CD4-positive, alpha-beta T cell (primary cell): ENCODE measurements around the gene KRAS. TPM values are rescaled to one million over a fixed set of nuclear protein-coding genes. Genes with fewer than 3 reads are reported as not detected.

ENCODE experiments used
- ATAC-seq: fragments of 200-7000 bp; cut with Tn5 transposase; one replicate; pipeline ENCODE4 v1.10.0; 2022; ENCODE audit warnings: mild to moderate bottlenecking; ENCODE audit not compliant: poor library complexity
- CTCF ChIA-PET: fragments of 350-600 bp; sonication (Branson Sonifier 250); formaldehyde crosslinking; loops from one replicate; lab custom pipeline; 2021; ENCODE audit warnings: antibody characterized with exemption, inconsistent platforms; lab: Charles Lee
- POLR2A ChIA-PET: fragments of 350-600 bp; sonication (Branson Sonifier 250); formaldehyde crosslinking; loops from one replicate; lab custom pipeline; 2021; ENCODE audit warnings: antibody characterized with exemption, inconsistent platforms; lab: Charles Lee
- DNase-seq, 14 experiments: peaks; one replicate each; pipeline ENCODE4 v3.0.0-alpha.2; 2013 to 2020; ENCODE audit warnings: mixed read lengths in 2 of 14
- H3K27ac ChIP-seq, 2 donors: one replicate each; pipeline versions ENCODE4 v1.5.1 to v1.7.0; 2013; ENCODE audit warnings: low read length in 2 of 2, low read depth in 1 of 2, mild to moderate bottlenecking in 1 of 2
- H3K27me3 ChIP-seq, 2 experiments: 1 replicate in 1 of 2; 2 replicates in 1 of 2; pipeline versions ENCODE4 v1.6.1 to v1.7.0; 2013; ENCODE audit warnings: low read length in 2 of 2, control low read depth in 1 of 2, mild to moderate bottlenecking in 1 of 2, moderate library complexity in 1 of 2; ENCODE audit not compliant: insufficient read depth in 2 of 2, control insufficient read depth in 1 of 2
- H3K36me3 ChIP-seq: one replicate; pipeline ENCODE4 v1.6.1; 2013; ENCODE audit warnings: low read length, control low read depth; ENCODE audit not compliant: insufficient read depth
- H3K4me1 ChIP-seq: one replicate; pipeline ENCODE4 v1.6.1; 2013; ENCODE audit warnings: low read length, control low read depth; ENCODE audit not compliant: insufficient read depth
- H3K4me3 ChIP-seq: one replicate; pipeline ENCODE4 v1.5.1; 2013; ENCODE audit warnings: mild to moderate bottlenecking, low read length, moderate library complexity
- H3K9me3 ChIP-seq, 2 experiments: 1 replicate in 1 of 2; 2 replicates in 1 of 2; pipeline versions ENCODE4 v1.6.1 to v1.7.0; 2013; ENCODE audit warnings: low read length in 2 of 2, mild to moderate bottlenecking in 2 of 2, control low read depth in 1 of 2, moderate library complexity in 1 of 2; ENCODE audit not compliant: control insufficient read depth in 1 of 2, insufficient read depth in 1 of 2
- H3K27ac Mint-ChIP-seq: one replicate; pipeline ENCODE4 v1.8.0; 2020; ENCODE audit warnings: mixed read lengths
- H3K27me3 Mint-ChIP-seq: one replicate; pipeline ENCODE4 v1.8.0; 2021; ENCODE audit warnings: mixed read lengths
- H3K36me3 Mint-ChIP-seq: one replicate; pipeline ENCODE4 v1.8.0; 2021; ENCODE audit warnings: low read depth, mixed read lengths
- H3K4me1 Mint-ChIP-seq: one replicate; pipeline ENCODE4 v1.8.0; 2021; ENCODE audit warnings: low read depth, mixed read lengths
- H3K4me3 Mint-ChIP-seq: one replicate; pipeline ENCODE4 v1.8.0; 2020; ENCODE audit warnings: mild to moderate bottlenecking, mixed read lengths
- H3K9me3 Mint-ChIP-seq: one replicate; pipeline ENCODE4 v1.8.0; 2020; ENCODE audit warnings: mixed read lengths
- CTCF ChIP-seq: fragments of 200-600 bp; IDR thresholded peaks from one replicate; pipeline ENCODE4 v1.8.0; 2022; ENCODE audit warnings: antibody characterized with exemption, mild to moderate bottlenecking
- intact Hi-C, 2 experiments: fragments of 100-400 bp; cut with DNase I in 1 of 2; cut with micrococcal nuclease in 1 of 2; formaldehyde crosslinking; loops; one replicate each; pipeline versions ENCODE4 v1.15.1 to v1.9.0; 2023 to 2025; cut with DNase I, micrococcal nuclease
- total RNA-seq, 174 experiments: library from RNA in 2 of 174; stranded (reverse) in 2 of 174; gene quantifications; one replicate each; pipeline ENCODE4 v1.2.3 and lab custom pipeline; 2021 to 2026

Gene KRAS
- total RNA-seq, 2 experiments from 2014 or later, result 45.0 to 48.7 TPM

- H3K9me3 Mint-ChIP-seq, result no peaks in the 10 kb centered on the region
- ATAC-seq (peak; percentile 79), DNase-seq (peak in 3 of 14 experiments; percentile 38 to 46 (median 44))
- peaks cover 17% of the 10 kb centered on the region for H3K4me1 Mint-ChIP-seq
- CTCF ChIA-PET, result interaction anchor here (0.9 to 1.0 kb wide), 2 partner anchors 8 to 31 kb away, joined by 3 read pairs; partner anchors contain the start of gene DNAI7
- no peaks in the 10 kb centered on the region for H3K36me3 Mint-ChIP-seq
- peak overlapping the region; percentile 7 to 11 for H3K27ac ChIP-seq
- H3K4me1 ChIP-seq, result no peaks in the 10 kb centered on the region
- peak overlapping the region; percentile 42 for H3K4me3 ChIP-seq
- no peaks in the 10 kb centered on the region for H3K27me3 ChIP-seq
- H3K27ac Mint-ChIP-seq, result peak overlapping the region; percentile 78
- H3K9me3 ChIP-seq, result no peaks in the 10 kb centered on the region
- intact Hi-C loops, result loop anchor here (2.0 to 5.0 kb wide), 2 partner anchors 129 to 133 kb away; a partner anchor contains a TSS
- POLR2A ChIA-PET, result interaction anchor here (0.7 to 1.7 kb wide), 5 partner anchors 8 to 198 kb away, joined by 3 to 12 read pairs (median 4); partner anchors contain the start of genes DNAI7, ETFRF1 and KRAS
- H3K36me3 ChIP-seq, result no peaks in the 10 kb centered on the region
- no peak for TF ChIP-seq CTCF
- H3K4me3 Mint-ChIP-seq, result peak overlapping the region; percentile 81
- H3K27me3 Mint-ChIP-seq, result no peaks in the 10 kb centered on the region
These were observed 64.5 kb downstream of the KRAS start for GRCh38 chr12:25186038-25186787.

GRCh38 chr12:25184132-25184531 is 66.6 kb downstream of the KRAS start:
- no peaks in the 10 kb centered on the region for H3K36me3 ChIP-seq
- Mint-ChIP-seq H3K36me3 (no peaks in the 10 kb centered on the region), H3K27me3 (no peaks in the 10 kb centered on the region), H3K9me3 (no peaks in the 10 kb centered on the region), H3K4me1 (peaks cover 17% of the 10 kb centered on the region), H3K27ac (no peak overlapping the region), H3K4me3 (no peak overlapping the region)
- no peaks in the 10 kb centered on the region for H3K27me3 ChIP-seq
- ATAC-seq (no peak), DNase-seq (no peak)
- H3K4me3 ChIP-seq, result no peak overlapping the region
- TF ChIP-seq CTCF, result no peak
- H3K9me3 ChIP-seq, result no peaks in the 10 kb centered on the region
- ChIA-PET POLR2A (no interaction called here), CTCF (no interaction called here)
- no peak overlapping the region for H3K27ac ChIP-seq
- H3K4me1 ChIP-seq, result no peaks in the 10 kb centered on the region
- intact Hi-C loops, result no loop called here

GRCh38 chr12:25182765-25183164 is 68.0 kb downstream of the KRAS start:
- ChIA-PET CTCF (no interaction called here), POLR2A (no interaction called here)
- Histone ChIP-seq H3K4me3 (no peak overlapping the region), H3K27me3 (no peaks in the 10 kb centered on the region), H3K36me3 (no peaks in the 10 kb centered on the region), H3K27ac (no peak overlapping the region), H3K9me3 (no peaks in the 10 kb centered on the region), H3K4me1 (no peaks in the 10 kb centered on the region)
- no peak overlapping the region for H3K4me3 Mint-ChIP-seq
- no peaks in the 10 kb centered on the region for H3K9me3 Mint-ChIP-seq
- no peak overlapping the region for H3K27ac Mint-ChIP-seq
- H3K4me1 Mint-ChIP-seq, result peaks cover 17% of the 10 kb centered on the region
- intact Hi-C loops, result no loop called here
- TF ChIP-seq CTCF, result no peak
- ATAC-seq (no peak), DNase-seq (no peak)
- no peaks in the 10 kb centered on the region for H3K36me3 Mint-ChIP-seq
- peaks cover 1% of the 10 kb centered on the region for H3K27me3 Mint-ChIP-seq
